Measurements from ENCODE around the gene IQSEC1. TPM values are rescaled to one million over a fixed set of nuclear protein-coding genes. Genes with fewer than 3 reads are reported as not detected.
A peak's percentile ranks its signal among the peaks of the same experiment; 100 is the strongest.

The IQSEC1 gene
- total and polyA plus RNA-seq, 2 of the 8 experiments (the other 6 are each of a cell fraction or from before 2014, with no cell fraction given): 6.8 to 28.8 TPM

DNA sequence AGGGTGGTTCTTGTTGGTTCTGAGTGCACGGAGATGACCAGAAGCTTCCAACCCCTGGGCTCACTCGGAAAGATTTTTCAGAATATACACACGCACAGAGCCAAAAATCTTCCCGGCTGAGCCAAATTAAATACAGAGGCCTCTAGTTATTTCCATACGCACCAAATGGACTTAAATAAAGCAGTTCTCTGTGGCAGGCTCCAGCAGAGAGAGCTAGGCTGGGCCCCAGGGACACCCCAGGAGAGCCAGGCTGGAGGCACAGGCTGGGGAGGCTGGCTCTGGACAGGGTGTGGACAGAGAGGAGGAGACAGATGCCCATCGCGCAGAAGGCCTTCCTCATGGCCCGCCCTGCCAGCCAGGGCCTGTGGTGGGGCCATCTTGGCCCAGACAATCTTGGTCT, 115.9 kb downstream of the IQSEC1 start:
- Histone ChIP-seq H3K23ac (ENCODE audit: insufficient read length) (no peak overlapping the region), H3K4me3 (ENCODE audit: extremely low read depth in 1 of 4, insufficient read depth in 2 of 4, low read depth in 3 of 4, low read length in 4 of 4) (no peak overlapping the region), H4K91ac (replicated peaks; ENCODE audit: insufficient read length, low read length) (no peak overlapping the region), H3K23me2 (ENCODE audit: low read depth, low read length) (no peaks in the 10 kb centered on the region), H2BK12ac (ENCODE audit: low read depth, low read length) (no peak overlapping the region), H3K79me1 (ENCODE audit: low read depth, low read length) (peaks cover 38% of the 10 kb centered on the region), H3K4ac (replicated peaks; ENCODE audit: insufficient read length, low read depth, low read length) (no peak overlapping the region), H3K14ac (ENCODE audit: insufficient read length) (no peak overlapping the region), H4K5ac (ENCODE audit: insufficient read length, low read depth, low read length) (no peak overlapping the region), H3K4me2 (ENCODE audit: insufficient read depth in 1 of 2, low read depth in 2 of 2, low read length in 2 of 2) (no peak overlapping the region), H3K79me2 (ENCODE audit: control insufficient read depth in 1 of 2, insufficient read depth in 2 of 2, low read length in 2 of 2) (peaks cover 0 to 27% of the 10 kb centered on the region in 2 experiments; a peak in 2 of 4 replicates), H3K56ac (replicated peaks; ENCODE audit: insufficient read length, low read depth, low read length) (no peak overlapping the region), H2BK20ac (ENCODE audit: low read length) (no peak overlapping the region), H2BK5ac (ENCODE audit: low read depth, low read length) (no peak overlapping the region), H2BK120ac (replicated peaks; ENCODE audit: low read depth, low read length) (no peak overlapping the region), H3K27ac (ENCODE audit: low read depth, low read length) (no peak overlapping the region), H4K20me1 (replicated peaks in 1 of 2; ENCODE audit: control insufficient read depth in 1 of 2, insufficient read depth in 2 of 2, low read length in 2 of 2) (peaks cover 25 to 45% of the 10 kb centered on the region in 2 experiments), H3K9ac (replicated peaks in 1 of 4; ENCODE audit: extremely low read depth in 1 of 4, low read depth in 3 of 4, low read length in 3 of 4) (no peak overlapping the region), H2AFZ (ENCODE audit: low read length) (no peak overlapping the region), H3K36me3 (ENCODE audit: control insufficient read depth in 2 of 4, insufficient read depth in 4 of 4, low read length in 3 of 4) (no peaks in the 10 kb centered on the region), H2AK5ac (ENCODE audit: low read depth, low read length) (no peak overlapping the region), H4K8ac (ENCODE audit: extremely low read depth, insufficient read depth, low read length) (peak overlapping the region; percentile 9; the same call in 1 of the 2 replicates), H3K9me3 (ENCODE audit: insufficient read depth in 2 of 2, low read depth in 1 of 2, low read length in 1 of 2) (no peaks in the 10 kb centered on the region), H3K27me3 (replicated peaks in 1 of 4; ENCODE audit: control insufficient read depth in 3 of 4, extremely low read depth in 1 of 4, insufficient read depth in 3 of 4, low read length in 3 of 4) (no peaks in the 10 kb centered on the region), H3K4me1 (replicated peaks in 1 of 4; ENCODE audit: control insufficient read depth in 3 of 4, insufficient read depth in 4 of 4, low read length in 3 of 4) (peaks cover 0 to 7% (median 5%) of the 10 kb centered on the region in 4 experiments; a peak in 5 of 7 replicates), H3K18ac (ENCODE audit: extremely low read depth, low read length) (no peak overlapping the region), H2BK15ac (ENCODE audit: low read length) (0 out of 2 replicates have a peak overlapping the region, but pooled peaks have one; percentile 46)
- no peak for DNase-seq (ENCODE audit: low read depth in 1 of 2, low spot score in 2 of 2)
- ChIA-PET CTCF (ENCODE audit: partially characterized antibody) (interaction anchor here (1.7 to 25.8 kb wide), 3 partner anchors 8 to 27 kb away, joined by 4 to 267 read pairs (median 52); no protein-coding TSS in a partner anchor), POLR2A (ENCODE audit: partially characterized antibody) (interaction anchor here (1.2 to 1.3 kb wide), 2 partner anchors 8 to 20 kb away, joined by 3 to 4 read pairs; no protein-coding TSS in a partner anchor)
- TF ChIP-seq GABPA (IDR thresholded peaks at IDR 0.05; ENCODE audit: borderline replicate concordance, insufficient read depth, low read length) (no peak), KDM4A (IDR thresholded peaks at IDR 0.05; ENCODE audit: low read depth, low read length, severe bottlenecking) (no peak), RXRA (IDR thresholded peaks at IDR 0.05; ENCODE audit: insufficient read depth, low read depth, low read length) (no peak), SP1 (IDR thresholded peaks at IDR 0.05; ENCODE audit: low read depth, low read length) (no peak)
- no peak for FAIRE-seq
- 73% methylated on average over 8 of the region's 8 CpGs; no CpG with 5 or more reads in 1 of the 2 experiments for WGBS, 2 experiments (ENCODE audit: extremely low coverage in 1 of 2, insufficient coverage in 1 of 2, insufficient read length in 1 of 2, insufficient replicate concordance in 2 of 2, low coverage in 1 of 2, low lambda C conversion rate in 2 of 2, missing lambda C conversion rate in 1 of 2)
